Measurements from ENCODE around the gene FGGY. TPM values are rescaled to one million over a fixed set of nuclear protein-coding genes. Genes with fewer than 3 reads are reported as not detected.

The FGGY gene
- total RNA-seq, 1 experiment from 2014 or later, result 12.0 TPM

- TF ChIP-seq CTCF (IDR thresholded peaks at IDR 0.05) (no peak), SP1 (CRISPR knock-in tag; conservative IDR thresholded peaks at IDR 0.05) (no peak), PRRX2 (CRISPR knock-in tag; IDR thresholded peaks at IDR 0.05) (no peak), USF1 (CRISPR knock-in tag; IDR thresholded peaks at IDR 0.05) (no peak)
Measured at GRCh38 chr1:59391212-59392179, 94.6 kb downstream of the FGGY start (continued).

GRCh38 chr1:59393211-59394180 is 96.6 kb downstream of the FGGY start:
- H3K27ac Mint-ChIP-seq, result 0 out of 2 replicates have a peak overlapping the region, but pooled peaks have one; percentile 42
- H3K36me3 Mint-ChIP-seq, result no peaks in the 10 kb centered on the region
- POLR2A ChIA-PET, result no interaction called here
- H3K9me3 Mint-ChIP-seq, result peaks cover 5% of the 10 kb centered on the region; the same call in 1 of the 2 replicates
- H3K4me1 Mint-ChIP-seq, result peaks cover 35% of the 10 kb centered on the region
- no peaks in the 10 kb centered on the region for H3K27me3 Mint-ChIP-seq (ENCODE audit: low read depth)
- TF ChIP-seq ZNF396 (CRISPR knock-in tag; IDR thresholded peaks at IDR 0.05; ENCODE audit: borderline replicate concordance), result no peak
- no peak for TF ChIP-seq USF2 (CRISPR knock-in tag; IDR thresholded peaks at IDR 0.05)
- TF ChIP-seq NFATC4 (CRISPR knock-in tag; IDR thresholded peaks at IDR 0.05), result no peak
- no peak for TF ChIP-seq RELA (CRISPR knock-in tag; IDR thresholded peaks at IDR 0.05; ENCODE audit: borderline replicate concordance)
- TF ChIP-seq USF1 (CRISPR knock-in tag; IDR thresholded peaks at IDR 0.05), result no peak
- TF ChIP-seq RORB (CRISPR knock-in tag; IDR thresholded peaks at IDR 0.05), result no peak
- no peak for TF ChIP-seq HMGXB4 (CRISPR knock-in tag; IDR thresholded peaks at IDR 0.05)
- no peak for TF ChIP-seq CREB1 (CRISPR knock-in tag; IDR thresholded peaks at IDR 0.05)
- TF ChIP-seq AR (CRISPR knock-in tag; IDR thresholded peaks at IDR 0.05), result no peak
- TF ChIP-seq CDX4 (CRISPR knock-in tag; IDR thresholded peaks at IDR 0.05; ENCODE audit: borderline replicate concordance), result no peak
- no peak for TF ChIP-seq SMAD3 (CRISPR knock-in tag; IDR thresholded peaks at IDR 0.05; ENCODE audit: borderline replicate concordance)
- TF ChIP-seq ATF3 (CRISPR knock-in tag; conservative IDR thresholded peaks at IDR 0.05), result no peak
- TF ChIP-seq TCF7 (CRISPR knock-in tag; IDR thresholded peaks at IDR 0.05; ENCODE audit: low read depth), result no peak
- no peak for TF ChIP-seq GRHL2 (CRISPR knock-in tag; IDR thresholded peaks at IDR 0.05; ENCODE audit: insufficient replicate concordance, severe bottlenecking)
- no peak for TF ChIP-seq ZNF671 (CRISPR knock-in tag; IDR thresholded peaks at IDR 0.05)
- no peak for DNase-seq (ENCODE audit: low spot score)
- CTCF ChIA-PET, result no interaction called here
- H3K4me3 Mint-ChIP-seq, result peak overlapping the region; percentile 51
- ATAC-seq, result peak; percentile 73

Measured in WTC11 (cell line).